ENCODE results near the gene PAK4.

DNA sequence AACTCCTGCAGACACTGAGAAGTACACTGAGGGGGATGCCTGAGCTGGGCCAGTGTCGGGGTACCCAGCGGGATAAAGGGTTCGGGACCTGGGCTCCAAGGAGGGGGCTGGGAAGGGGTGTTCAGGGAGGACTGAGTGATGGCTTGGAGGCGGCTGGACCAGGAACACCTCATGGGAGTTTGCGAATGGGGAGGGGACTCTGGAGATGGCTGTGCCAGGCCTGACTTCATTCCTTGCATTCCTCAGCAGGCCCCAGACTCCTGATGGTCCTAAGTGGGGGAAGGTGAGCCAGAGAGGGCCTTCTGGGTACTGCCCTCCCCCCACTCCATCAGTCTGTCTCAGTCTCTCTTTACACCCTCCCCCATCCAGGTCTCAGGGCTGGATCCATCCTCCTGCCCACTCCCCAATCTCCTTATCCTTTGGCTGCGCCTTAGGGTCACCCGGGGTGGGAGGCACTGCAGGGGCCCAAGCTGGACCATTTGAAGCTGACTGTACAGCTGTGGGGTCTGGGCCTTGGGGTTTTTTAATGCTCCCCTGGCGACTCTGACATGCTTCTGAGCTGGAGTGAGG, 13.8 kb downstream of the PAK4 start:
- TF ChIP-seq, protein P1, sequence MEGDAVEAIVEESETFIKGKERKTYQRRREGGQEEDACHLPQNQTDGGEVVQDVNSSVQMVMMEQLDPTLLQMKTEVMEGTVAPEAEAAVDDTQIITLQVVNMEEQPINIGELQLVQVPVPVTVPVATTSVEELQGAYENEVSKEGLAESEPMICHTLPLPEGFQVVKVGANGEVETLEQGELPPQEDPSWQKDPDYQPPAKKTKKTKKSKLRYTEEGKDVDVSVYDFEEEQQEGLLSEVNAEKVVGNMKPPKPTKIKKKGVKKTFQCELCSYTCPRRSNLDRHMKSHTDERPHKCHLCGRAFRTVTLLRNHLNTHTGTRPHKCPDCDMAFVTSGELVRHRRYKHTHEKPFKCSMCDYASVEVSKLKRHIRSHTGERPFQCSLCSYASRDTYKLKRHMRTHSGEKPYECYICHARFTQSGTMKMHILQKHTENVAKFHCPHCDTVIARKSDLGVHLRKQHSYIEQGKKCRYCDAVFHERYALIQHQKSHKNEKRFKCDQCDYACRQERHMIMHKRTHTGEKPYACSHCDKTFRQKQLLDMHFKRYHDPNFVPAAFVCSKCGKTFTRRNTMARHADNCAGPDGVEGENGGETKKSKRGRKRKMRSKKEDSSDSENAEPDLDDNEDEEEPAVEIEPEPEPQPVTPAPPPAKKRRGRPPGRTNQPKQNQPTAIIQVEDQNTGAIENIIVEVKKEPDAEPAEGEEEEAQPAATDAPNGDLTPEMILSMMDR (IDR thresholded peaks at IDR 0.05; ENCODE audit: low read depth, low read length, poor library complexity, severe bottlenecking): no peak
- TF ChIP-seq EZH2phosphoT487 (IDR thresholded peaks at IDR 0.05; ENCODE audit: borderline replicate concordance, low read length): no peak
